Measurements from ENCODE around the gene TBC1D1. TPM values are rescaled to one million over a fixed set of nuclear protein-coding genes. Genes with fewer than 3 reads are reported as not detected.

Gene TBC1D1
- total RNA-seq, 1 donor, result 66.6 TPM

GRCh38 chr4:37976991-37977470 lies 86.1 kb downstream of the TBC1D1 start:
- peaks cover 20% of the 10 kb centered on the region for H3K4me1 ChIP-seq (ENCODE audit: insufficient read depth, low read length)
- DNase-seq (ENCODE audit: insufficient read length, low spot score, missing footprints), result peak; percentile 94
- H2AFZ ChIP-seq (ENCODE audit: low read length), result peak overlapping the region; percentile 53
- no peaks in the 10 kb centered on the region for H3K9me3 ChIP-seq (ENCODE audit: low read depth, low read length)
- H4K20me1 ChIP-seq (ENCODE audit: insufficient read depth, low read length), result no peaks in the 10 kb centered on the region
- no peaks in the 10 kb centered on the region for H3K27me3 ChIP-seq (ENCODE audit: insufficient read depth, low read length)
- no peaks in the 10 kb centered on the region for H3K36me3 ChIP-seq (ENCODE audit: insufficient read depth, low read length)
- peak overlapping the region; percentile 74 for H3K4me3 ChIP-seq (ENCODE audit: insufficient read depth, low read length)
- peak overlapping the region; percentile 97 for H3K4me2 ChIP-seq (ENCODE audit: insufficient read depth, low read length)
- H3K79me2 ChIP-seq (ENCODE audit: insufficient read depth, low read length), result peaks cover 40% of the 10 kb centered on the region
- peak overlapping the region; percentile 58 for H3K27ac ChIP-seq (ENCODE audit: low read depth, low read length)
- no peak for TF ChIP-seq CTCF (IDR thresholded peaks at IDR 0.05; ENCODE audit: extremely low read depth, low read depth, low read length)

GRCh38 chr4:37977471-37978247 lies 86.8 kb downstream of the TBC1D1 start:
- Histone ChIP-seq H3K4me1 (ENCODE audit: insufficient read depth, low read length) (peaks cover 25% of the 10 kb centered on the region), H3K36me3 (ENCODE audit: insufficient read depth, low read length) (no peaks in the 10 kb centered on the region), H3K9me3 (ENCODE audit: low read depth, low read length) (no peaks in the 10 kb centered on the region), H3K27me3 (ENCODE audit: insufficient read depth, low read length) (no peaks in the 10 kb centered on the region), H4K20me1 (ENCODE audit: insufficient read depth, low read length) (no peaks in the 10 kb centered on the region), H3K27ac (ENCODE audit: low read depth, low read length) (peak overlapping the region; percentile 58), H2AFZ (ENCODE audit: low read length) (peak overlapping the region; percentile 81), H3K4me3 (ENCODE audit: insufficient read depth, low read length) (peak overlapping the region; percentile 74), H3K4me2 (ENCODE audit: insufficient read depth, low read length) (peak overlapping the region; percentile 97), H3K79me2 (ENCODE audit: insufficient read depth, low read length) (peaks cover 42% of the 10 kb centered on the region)
- DNase-seq (ENCODE audit: insufficient read length, low spot score, missing footprints), result peak; percentile 96
- TF ChIP-seq CTCF (IDR thresholded peaks at IDR 0.05; ENCODE audit: extremely low read depth, low read depth, low read length), result peak; percentile 69

GRCh38 chr4:37978248-37978924 lies 87.5 kb downstream of the TBC1D1 start:
- Histone ChIP-seq H4K20me1 (ENCODE audit: insufficient read depth, low read length) (no peaks in the 10 kb centered on the region), H3K9me3 (ENCODE audit: low read depth, low read length) (no peaks in the 10 kb centered on the region), H3K27ac (ENCODE audit: low read depth, low read length) (peak overlapping the region; percentile 58), H3K27me3 (ENCODE audit: insufficient read depth, low read length) (no peaks in the 10 kb centered on the region), H3K4me2 (ENCODE audit: insufficient read depth, low read length) (peak overlapping the region; percentile 97), H3K4me1 (ENCODE audit: insufficient read depth, low read length) (peaks cover 28% of the 10 kb centered on the region), H3K36me3 (ENCODE audit: insufficient read depth, low read length) (no peaks in the 10 kb centered on the region), H2AFZ (ENCODE audit: low read length) (peak overlapping the region; percentile 81), H3K4me3 (ENCODE audit: insufficient read depth, low read length) (peak overlapping the region; percentile 74), H3K79me2 (ENCODE audit: insufficient read depth, low read length) (peaks cover 47% of the 10 kb centered on the region)
- DNase-seq (ENCODE audit: insufficient read length, low spot score, missing footprints), result no peak
- TF ChIP-seq CTCF (IDR thresholded peaks at IDR 0.05; ENCODE audit: extremely low read depth, low read depth, low read length), result no peak

GRCh38 chr4:37980246-37980645 lies 89.4 kb downstream of the TBC1D1 start:
- no peaks in the 10 kb centered on the region for H3K9me3 ChIP-seq (ENCODE audit: low read depth, low read length)
- no peaks in the 10 kb centered on the region for H4K20me1 ChIP-seq (ENCODE audit: insufficient read depth, low read length)
- no peaks in the 10 kb centered on the region for H3K36me3 ChIP-seq (ENCODE audit: insufficient read depth, low read length)

More at GRCh38 chr4:37980246-37980645, 89.4 kb downstream of the TBC1D1 start:
- Histone ChIP-seq H2AFZ (ENCODE audit: low read length) (no peak overlapping the region), H3K27me3 (ENCODE audit: insufficient read depth, low read length) (no peaks in the 10 kb centered on the region), H3K4me1 (ENCODE audit: insufficient read depth, low read length) (peaks cover 28% of the 10 kb centered on the region), H3K4me3 (ENCODE audit: insufficient read depth, low read length) (no peak overlapping the region), H3K27ac (ENCODE audit: low read depth, low read length) (no peak overlapping the region), H3K79me2 (ENCODE audit: insufficient read depth, low read length) (peaks cover 65% of the 10 kb centered on the region), H3K4me2 (ENCODE audit: insufficient read depth, low read length) (no peak overlapping the region)
- DNase-seq (ENCODE audit: insufficient read length, low spot score, missing footprints), result no peak
- TF ChIP-seq CTCF (IDR thresholded peaks at IDR 0.05; ENCODE audit: extremely low read depth, low read depth, low read length), result no peak

All from osteoblast (primary cell).